HL-60/S4 treated with phorbol 12-myristate 13-acetate at 8.2 ng/mL for 4 days and 3 days (cell line): ENCODE results near the gene S100A6.
"Not testable (repeated sequence)": the region's sequence is repeated elsewhere in the genome, so short reads cannot be mapped to it uniquely, and the experiment has no call there.

ENCODE experiments used
- in situ Hi-C: fragments of 300-500 bp; cut with MboI; formaldehyde crosslinking; loops from 2 replicates; pipeline ENCODE4 v1.15.0; 2022; ENCODE audit warnings: low sequenced_read_pairs

S100A6 gene

DNA sequence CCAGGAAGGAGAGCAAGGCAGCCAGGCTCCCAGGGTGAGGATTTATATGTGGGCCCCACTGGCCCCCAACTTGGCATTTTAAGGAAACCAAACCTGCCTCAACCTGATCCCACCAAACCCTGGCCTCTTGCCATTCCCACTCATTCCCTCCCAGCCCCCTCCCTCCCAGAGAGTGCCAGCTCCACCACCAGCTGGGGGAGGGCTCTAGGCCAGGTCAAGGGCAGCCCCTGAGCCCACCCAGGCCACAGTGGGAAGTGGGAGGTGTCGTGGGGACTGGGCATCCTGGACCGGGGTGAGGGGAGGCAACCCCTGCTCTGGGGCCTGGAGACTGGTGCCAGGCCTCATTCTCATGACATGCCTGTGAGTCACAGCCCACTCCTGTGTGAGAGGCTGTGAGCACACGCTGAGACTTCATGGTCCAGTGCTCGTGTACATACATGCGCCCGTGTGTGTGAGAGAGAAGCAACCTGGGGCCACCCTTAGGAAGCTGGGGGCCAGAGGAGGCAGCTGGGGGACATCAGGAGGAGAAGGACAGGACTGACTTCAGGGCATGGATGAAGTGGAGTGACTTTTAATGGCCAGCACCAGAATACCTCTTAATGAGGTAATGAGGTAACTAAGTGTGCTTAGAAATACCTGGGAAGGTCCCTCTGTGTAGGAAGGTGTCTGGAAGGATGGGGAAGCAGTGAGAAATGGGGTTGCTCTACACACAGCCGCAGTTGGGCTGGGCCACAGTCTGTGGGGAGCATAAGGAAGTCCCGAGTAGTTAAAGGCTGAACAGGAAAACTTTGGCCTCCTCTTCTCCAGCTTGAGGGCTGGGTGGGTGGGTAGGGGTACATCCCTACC lies 30.0 kb upstream of the S100A6 start, which contains the start of gene S100A2:
S100A2 (minus strand) TSS at position 316 of the 846 bp plus-strand sequence. CDS start 1,967 bp downstream, outside the sequence.
- in situ Hi-C loops, result no loop called here

DNA sequence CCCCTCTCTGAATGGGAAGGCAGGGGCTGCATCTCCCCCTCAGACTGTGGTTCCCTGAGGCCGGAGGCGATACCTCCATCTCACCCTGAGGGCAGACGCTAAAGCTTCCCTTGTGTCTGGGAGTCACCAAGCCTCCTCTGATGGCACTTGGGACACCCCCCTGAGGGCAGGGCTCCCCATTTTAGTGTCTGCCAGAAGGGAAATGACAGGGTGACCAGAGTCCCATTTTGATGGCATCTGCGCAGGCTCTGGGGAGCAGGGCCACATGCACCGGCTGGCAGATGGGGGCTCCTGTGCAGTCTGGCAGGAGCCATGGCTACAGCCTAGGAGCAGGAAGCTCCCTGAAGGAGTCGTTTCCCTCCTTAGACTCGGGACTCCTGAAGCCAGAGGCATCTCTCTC lies 28.2 kb upstream of the S100A6 start:
- in situ Hi-C loops, result no loop called here

- in situ Hi-C loops, result no loop called here
Measured at GRCh38 chr1:153563483-153563901, 27.7 kb upstream of the S100A6 start.

DNA sequence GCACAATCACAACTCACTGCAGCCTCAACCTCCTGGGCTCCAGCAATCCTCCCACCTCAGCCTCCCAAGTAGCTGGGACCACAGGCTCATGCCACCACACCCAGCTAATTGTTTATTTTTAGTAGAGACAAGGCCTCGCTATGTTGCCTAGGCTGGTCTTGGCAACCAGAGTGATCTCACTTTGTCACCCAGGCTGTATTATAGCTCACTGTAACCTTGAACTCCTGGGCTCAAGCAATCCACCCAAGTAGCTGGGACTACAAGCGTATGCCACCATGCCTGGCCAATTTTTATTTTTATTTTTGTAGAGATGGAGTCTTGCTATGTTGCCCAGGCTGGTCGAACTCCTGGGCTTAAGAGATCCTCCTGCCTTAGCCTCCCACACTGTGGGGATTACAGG lies 26.2 kb upstream of the S100A6 start:
- in situ Hi-C loops, result not testable (repeated sequence)

- in situ Hi-C loops, result no loop called here
Measured at GRCh38 chr1:153561466-153561985, 25.7 kb upstream of the S100A6 start.

GRCh38 chr1:153560771-153561465 lies 25.1 kb upstream of the S100A6 start:
- in situ Hi-C loops, result no loop called here

DNA sequence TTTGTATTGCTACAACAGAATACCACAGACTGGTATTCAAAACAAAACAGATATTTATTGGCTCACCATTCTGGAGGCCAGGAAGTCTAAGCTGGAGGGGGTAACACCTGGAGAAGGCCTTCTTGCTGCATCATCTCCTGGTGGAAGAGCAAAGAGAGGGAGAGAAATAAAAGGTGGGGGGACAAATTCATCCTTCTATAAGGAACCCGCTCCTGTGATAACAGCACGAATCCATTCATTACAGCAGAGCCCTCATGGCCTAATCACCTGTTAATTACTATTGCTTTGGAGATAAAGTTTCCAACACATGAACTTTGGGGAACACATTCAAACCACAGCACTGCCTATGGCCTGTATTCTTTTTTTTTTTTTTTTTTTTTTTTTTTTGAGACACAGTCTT lies 24.4 kb upstream of the S100A6 start:
- in situ Hi-C loops, result no loop called here

GRCh38 chr1:153557877-153558276 lies 22.1 kb upstream of the S100A6 start:
- in situ Hi-C loops, result no loop called here

DNA sequence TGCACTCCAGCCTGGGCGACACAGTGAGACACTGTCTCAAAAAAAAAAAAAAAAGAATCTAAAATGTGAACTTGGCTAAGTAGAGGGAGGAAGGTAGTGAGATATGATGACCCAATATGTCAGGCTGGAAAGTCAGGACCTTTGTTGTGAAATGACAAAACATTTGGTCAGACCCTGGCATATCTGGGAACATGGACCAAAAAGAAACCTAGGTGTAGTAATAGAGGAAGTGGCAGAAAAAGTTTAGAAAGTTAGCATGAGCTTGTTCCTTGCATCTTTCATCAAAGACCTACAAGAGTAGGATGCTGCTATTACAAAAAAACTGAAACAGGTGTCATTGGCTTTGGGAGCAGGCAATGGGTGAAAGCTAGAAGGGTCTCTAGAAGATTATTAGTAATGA lies 20.6 kb upstream of the S100A6 start:
- in situ Hi-C loops, result no loop called here

- in situ Hi-C loops, result no loop called here
Measured at GRCh38 chr1:153553830-153554541, 18.2 kb upstream of the S100A6 start.

- in situ Hi-C loops, result no loop called here
Measured at GRCh38 chr1:153553096-153553495, 17.3 kb upstream of the S100A6 start.

GRCh38 chr1:153552335-153552734 lies 16.5 kb upstream of the S100A6 start:
- in situ Hi-C loops, result no loop called here

- in situ Hi-C loops, result no loop called here
Measured at GRCh38 chr1:153550827-153551500, 15.2 kb upstream of the S100A6 start.

DNA sequence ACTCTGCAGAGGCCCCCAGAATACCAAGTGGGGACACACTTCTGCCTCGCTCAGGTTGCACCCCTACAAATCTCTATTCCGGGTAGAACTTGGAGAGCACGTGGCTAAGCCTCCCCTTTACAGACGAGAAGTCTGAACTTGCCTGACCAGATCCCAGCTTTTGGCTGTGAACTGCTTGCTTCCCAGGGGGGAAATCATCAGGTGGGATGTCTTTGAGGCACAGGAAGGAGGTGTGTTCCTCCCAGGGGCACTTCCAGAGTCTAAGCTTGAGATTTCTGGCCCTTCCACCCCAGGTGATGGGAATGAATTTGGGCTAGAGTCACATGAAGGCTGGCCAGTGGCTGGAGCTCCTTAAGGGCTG lies 14.6 kb upstream of the S100A6 start:
- in situ Hi-C loops, result no loop called here

- in situ Hi-C loops, result loop anchor here (25.0 kb wide), 1 partner anchor 437 kb away; the partner anchor contains the start of genes JTB, RAB13 and RPS27
Measured at GRCh38 chr1:153549741-153550397, 14.1 kb upstream of the S100A6 start.

DNA sequence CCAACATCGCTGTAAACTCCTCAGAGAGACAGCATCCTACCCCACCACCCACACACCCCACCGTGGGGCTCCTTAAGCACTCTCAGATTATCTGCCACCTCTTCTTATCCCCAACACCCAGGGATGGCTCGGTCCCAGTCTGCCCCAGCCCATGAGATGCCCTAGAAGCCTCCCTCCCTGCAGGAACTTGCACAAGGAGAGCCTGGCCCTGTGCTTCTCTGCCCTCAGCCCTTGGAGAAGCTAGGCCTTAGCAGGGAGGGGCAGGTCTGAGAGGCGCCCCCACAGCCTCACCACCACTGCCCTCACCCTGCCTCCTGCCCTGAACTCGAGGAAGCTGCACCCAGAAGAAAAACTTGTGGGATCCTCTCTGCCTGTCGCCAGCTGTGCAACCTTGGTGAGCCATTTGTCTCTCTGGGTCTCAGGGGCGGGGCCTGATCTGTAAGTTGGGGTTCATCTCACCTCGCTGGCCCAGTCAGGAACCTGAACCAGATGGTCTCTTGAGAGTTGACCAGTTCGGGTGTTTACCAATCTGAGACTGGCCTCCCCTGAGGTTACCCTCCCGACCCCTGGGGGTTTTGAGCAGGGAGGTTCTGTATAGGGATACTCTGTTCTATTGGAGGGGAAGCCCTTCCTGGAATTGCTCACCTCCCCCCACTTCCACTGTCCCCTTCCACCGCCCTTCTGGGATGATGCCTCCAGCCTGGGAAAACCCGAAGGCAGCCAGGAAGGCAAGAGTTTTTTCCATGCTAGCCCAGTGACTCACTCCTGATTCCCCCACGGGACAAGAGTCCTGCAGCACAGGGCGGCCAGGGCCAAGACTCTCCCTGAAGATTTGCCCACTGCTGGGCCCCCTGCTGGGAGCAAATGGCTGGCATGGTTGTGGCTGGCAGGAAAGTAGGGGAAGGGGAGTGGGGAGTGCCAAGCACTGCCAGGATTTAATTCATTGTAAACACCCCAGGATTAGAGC lies 13.2 kb upstream of the S100A6 start, which contains the start of gene S100A3:
S100A3 (minus strand) TSS at position 537 of the 967 bp plus-strand sequence. CDS start 773 bp downstream, outside the sequence.
- in situ Hi-C loops, result loop anchor here (25.0 kb wide), 1 partner anchor 438 kb away; the partner anchor contains the start of genes JTB, RAB13 and RPS27

DNA sequence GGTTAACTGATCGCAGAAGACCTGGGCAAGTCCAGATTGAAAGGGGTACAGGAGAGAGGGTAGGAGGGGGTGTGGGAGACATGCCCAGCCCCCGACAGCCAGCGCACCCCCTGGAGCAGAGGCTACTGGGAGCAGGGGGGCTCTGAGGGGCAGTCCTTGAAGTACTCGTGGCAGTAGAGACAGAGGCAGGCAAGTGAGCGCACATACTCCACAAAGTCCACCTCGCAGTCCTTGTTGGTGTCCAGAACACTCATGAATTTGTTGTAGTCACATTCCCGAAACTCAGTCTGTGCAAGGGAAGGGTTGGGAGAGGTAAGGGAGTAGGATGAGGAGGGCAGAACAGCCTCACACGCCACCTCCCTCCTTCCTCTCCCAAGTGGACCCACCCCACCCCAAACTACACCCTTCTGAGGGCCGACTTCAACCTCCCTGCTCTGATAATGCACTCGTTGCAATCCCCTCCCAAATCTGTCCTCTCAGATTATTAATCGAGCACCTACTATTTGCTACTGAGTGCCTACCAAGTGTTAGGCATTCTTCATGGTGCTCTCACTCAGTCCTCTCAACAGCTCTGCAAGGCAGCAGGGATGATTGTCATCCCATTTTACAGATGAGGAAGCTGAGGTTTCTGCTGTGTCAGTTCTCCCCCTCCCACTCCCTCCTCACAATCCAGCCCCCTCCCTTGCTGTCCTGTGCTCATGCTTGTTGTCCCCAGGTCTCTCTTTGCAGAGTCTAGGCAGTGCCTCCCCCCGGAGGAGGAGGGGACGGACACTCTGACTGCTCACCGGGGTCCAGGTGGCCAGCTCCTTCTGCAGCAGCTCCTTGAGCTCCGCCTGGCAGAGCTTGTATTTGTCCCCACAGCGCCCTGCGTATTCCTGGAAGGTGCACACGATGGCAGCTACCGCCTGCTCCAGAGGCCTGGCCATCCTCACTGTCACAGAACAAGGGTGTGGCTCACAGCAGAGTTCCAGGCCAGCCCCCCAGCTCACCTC lies 12.1 kb upstream of the S100A6 start:
- in situ Hi-C loops, result loop anchor here (25.0 kb wide), 1 partner anchor 439 kb away; the partner anchor contains the start of genes JTB, RAB13 and RPS27
